ENCODE measurements around the gene B9D2. TPM values are rescaled to one million over a fixed set of nuclear protein-coding genes. Genes with fewer than 3 reads are reported as not detected.
"Not testable (repeated sequence)": the region's sequence is repeated elsewhere in the genome, so short reads cannot be mapped to it uniquely, and the experiment has no call there.

The B9D2 gene
- polyA plus RNA-seq (ENCODE audit: insufficient read length in 4 of 4), result 10 to 100 TPM in 1 of 4 donors, 1 to 10 TPM in 3; 4.7 to 11.0 (median 7.0) TPM

GRCh38 chr19:41363753-41364523 lies at the start of gene B9D2:
TSS of gene B9D2 (minus strand) at chr19:41364149. CDS start at chr19:41363519, 630 bp downstream.
- peak; percentile 96 to 97 (median 97) for DNase-seq (ENCODE audit: low read depth in 4 of 4, low spot score in 3 of 4)

DNA sequence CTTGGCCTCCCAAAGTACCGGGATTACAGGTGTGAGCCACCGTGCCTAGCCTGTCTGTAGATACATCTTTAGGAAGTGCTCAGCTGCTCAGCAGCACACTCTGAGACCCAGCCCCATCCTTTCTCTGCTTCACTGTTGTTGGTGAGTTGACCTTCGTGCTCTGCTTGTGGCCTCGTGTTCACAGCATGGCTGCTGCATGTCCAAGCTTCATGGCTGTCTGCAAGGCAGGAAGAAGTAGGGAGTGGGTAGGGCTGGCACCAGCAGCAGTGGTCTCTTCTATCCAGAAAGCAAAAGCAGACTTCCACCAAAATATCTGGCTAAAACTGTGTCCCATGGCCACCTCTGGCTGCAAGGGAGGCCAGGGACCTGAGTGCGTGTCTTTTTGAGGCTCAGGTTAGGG lies 49.0 kb upstream of the B9D2 start:
- DNase-seq (ENCODE audit: low read depth in 4 of 4, low spot score in 3 of 4), result no peak

GRCh38 chr19:41411968-41412265 lies 48.0 kb upstream of the B9D2 start:
- no peak for DNase-seq (ENCODE audit: low read depth in 4 of 4, low spot score in 3 of 4)

GRCh38 chr19:41411100-41411967 lies 47.4 kb upstream of the B9D2 start:
- DNase-seq (ENCODE audit: low read depth in 4 of 4, low spot score in 3 of 4), result no peak

DNA sequence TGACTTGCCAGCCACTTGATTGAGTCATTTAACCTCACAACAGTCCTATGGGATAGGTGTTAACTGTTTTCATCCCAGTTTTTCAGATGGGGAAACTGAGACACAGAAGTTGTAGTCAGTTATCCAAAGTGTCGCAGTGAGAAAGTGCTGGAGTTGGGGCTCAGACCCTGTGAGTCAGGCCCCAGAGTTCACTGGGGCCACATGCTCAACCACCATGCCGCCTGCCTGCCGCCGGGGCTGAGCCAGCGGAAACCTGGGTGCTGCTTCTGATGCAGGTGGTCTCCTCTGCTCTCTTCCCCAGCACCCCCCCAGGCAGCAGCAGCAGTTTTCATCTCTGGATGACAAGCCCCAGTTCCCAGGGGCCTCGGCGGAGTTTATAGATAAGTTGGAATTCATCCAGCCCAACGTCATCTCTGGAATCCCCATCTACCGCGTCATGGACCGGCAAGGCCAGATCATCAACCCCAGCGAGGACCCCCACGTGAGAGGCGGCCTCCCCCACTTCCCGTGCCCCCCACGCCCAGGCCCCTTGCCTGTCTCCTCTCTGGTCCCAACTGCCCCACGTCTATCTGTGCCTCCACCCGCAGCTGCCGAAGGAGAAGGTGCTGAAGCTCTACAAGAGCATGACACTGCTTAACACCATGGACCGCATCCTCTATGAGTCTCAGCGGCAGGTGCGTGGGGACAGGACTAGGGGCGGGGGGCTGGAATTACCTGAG lies 46.5 kb upstream of the B9D2 start:
- DNase-seq (ENCODE audit: low read depth in 4 of 4, low spot score in 3 of 4), result no peak

- no peak for DNase-seq (ENCODE audit: low read depth in 4 of 4, low spot score in 3 of 4)
Measured at GRCh38 chr19:41409288-41409687, 45.3 kb upstream of the B9D2 start.

DNA sequence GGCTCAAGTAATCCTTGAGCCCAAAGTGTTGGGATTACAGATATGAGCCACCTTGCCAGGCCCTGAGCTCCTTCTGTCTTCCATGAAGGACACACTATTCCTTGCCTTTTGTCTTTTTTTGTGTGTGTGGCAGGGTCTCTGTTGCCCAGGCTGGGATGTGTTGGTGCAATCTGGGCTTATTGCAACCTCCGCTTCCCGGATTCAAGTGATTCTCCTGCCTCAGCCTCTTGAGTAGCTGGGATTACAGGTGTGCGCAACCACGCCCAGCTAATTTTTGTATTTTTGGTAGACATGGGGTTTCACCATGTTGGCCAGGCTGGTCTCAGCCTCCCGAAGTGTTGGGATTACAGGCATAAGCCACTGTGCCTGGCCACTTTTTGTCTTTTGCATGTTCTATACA lies 44.9 kb upstream of the B9D2 start:
- DNase-seq (ENCODE audit: low read depth in 4 of 4, low spot score in 3 of 4), result not testable (repeated sequence)

DNA sequence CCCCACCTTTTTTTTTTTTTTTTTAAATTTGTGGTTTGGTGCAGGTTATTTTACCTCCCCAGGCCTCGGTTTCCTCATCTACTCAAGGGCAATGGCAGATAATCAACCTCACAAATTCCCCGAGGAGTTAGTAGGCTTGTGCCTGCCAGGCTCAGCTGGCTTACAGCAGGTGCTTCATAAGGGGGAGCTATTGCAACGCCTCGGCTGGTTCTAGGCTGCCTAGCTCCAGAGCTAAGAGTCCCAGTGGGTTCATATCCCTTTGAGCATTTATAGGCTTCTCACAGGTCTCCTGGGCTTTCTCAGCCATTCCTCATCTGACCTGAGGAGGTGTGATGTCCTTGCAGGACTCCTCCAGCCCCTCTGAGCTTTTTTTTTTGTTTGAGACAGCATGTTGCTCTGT lies 44.3 kb upstream of the B9D2 start:
- DNase-seq (ENCODE audit: low read depth in 4 of 4, low spot score in 3 of 4), result no peak

GRCh38 chr19:41407271-41407670 lies 43.3 kb upstream of the B9D2 start:
- no peak for DNase-seq (ENCODE audit: low read depth in 4 of 4, low spot score in 3 of 4)

DNA sequence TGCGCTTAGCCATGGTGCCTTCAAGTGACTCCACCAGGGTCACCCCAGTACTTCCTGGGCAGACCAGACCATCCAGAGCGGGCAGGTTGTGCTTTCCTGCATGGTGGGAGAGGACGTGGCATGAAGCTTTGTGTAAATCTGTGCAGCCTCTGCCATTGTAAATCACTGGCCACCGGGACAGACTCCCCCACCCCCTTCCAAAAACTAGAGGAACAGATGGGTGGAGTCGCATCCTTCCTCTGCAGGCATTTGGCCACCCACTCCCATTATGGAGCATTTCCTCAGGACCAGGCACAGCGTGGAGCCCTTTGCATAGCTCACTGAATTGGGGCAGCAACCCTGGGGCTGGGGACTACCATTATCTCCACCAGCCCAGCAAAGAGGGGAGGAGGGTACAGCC lies 41.8 kb upstream of the B9D2 start:
- DNase-seq (ENCODE audit: low read depth in 4 of 4, low spot score in 3 of 4), result no peak

- no peak for DNase-seq (ENCODE audit: low read depth in 4 of 4, low spot score in 3 of 4)
Measured at GRCh38 chr19:41403181-41403970, 39.4 kb upstream of the B9D2 start.

- no peak for DNase-seq (ENCODE audit: low read depth in 4 of 4, low spot score in 3 of 4)
Measured at GRCh38 chr19:41402010-41402409, 38.1 kb upstream of the B9D2 start.

GRCh38 chr19:41401483-41401882 lies 37.5 kb upstream of the B9D2 start:
- DNase-seq (ENCODE audit: low read depth in 4 of 4, low spot score in 3 of 4), result no peak

- no peak for DNase-seq (ENCODE audit: low read depth in 4 of 4, low spot score in 3 of 4)
Measured at GRCh38 chr19:41399525-41399924, 35.6 kb upstream of the B9D2 start.

- no peak for DNase-seq (ENCODE audit: low read depth in 4 of 4, low spot score in 3 of 4)
Measured at GRCh38 chr19:41399091-41399490, 35.1 kb upstream of the B9D2 start.

GRCh38 chr19:41398598-41398997 lies 34.6 kb upstream of the B9D2 start:
- DNase-seq (ENCODE audit: low read depth in 4 of 4, low spot score in 3 of 4), result no peak

DNA sequence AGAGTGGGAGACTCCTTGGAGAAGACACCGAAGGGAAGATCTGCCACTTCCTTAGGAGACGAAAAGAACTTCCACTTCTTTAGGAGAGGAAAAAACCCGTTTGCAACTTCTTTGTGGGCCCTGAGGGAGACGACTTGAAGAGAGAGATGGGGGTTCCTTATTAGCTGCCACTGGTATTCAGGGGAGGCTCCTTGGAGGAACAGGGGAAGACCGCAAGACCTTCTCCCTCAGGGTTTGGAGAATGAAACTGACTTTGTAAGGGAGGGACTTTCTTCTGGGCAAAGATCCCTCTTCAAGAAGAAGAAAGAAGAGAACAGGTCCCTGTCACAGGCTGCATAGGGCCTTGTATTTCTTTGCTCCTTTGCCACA lies 34.1 kb upstream of the B9D2 start:
- no peak for DNase-seq (ENCODE audit: low read depth in 4 of 4, low spot score in 3 of 4)

- DNase-seq (ENCODE audit: low read depth in 4 of 4, low spot score in 3 of 4), result peak; percentile 98 to 100 (median 100)
Measured at GRCh38 chr19:41397086-41398049, 33.4 kb upstream of the B9D2 start, which contains the start of the genes BCKDHA and EXOSC5. TSS of gene BCKDHA (plus strand) at chr19:41397818. CDS start at chr19:41397828, 10 bp downstream. TSS of gene EXOSC5 (minus strand) at chr19:41397359. CDS start at chr19:41397328, 31 bp downstream.

DNA sequence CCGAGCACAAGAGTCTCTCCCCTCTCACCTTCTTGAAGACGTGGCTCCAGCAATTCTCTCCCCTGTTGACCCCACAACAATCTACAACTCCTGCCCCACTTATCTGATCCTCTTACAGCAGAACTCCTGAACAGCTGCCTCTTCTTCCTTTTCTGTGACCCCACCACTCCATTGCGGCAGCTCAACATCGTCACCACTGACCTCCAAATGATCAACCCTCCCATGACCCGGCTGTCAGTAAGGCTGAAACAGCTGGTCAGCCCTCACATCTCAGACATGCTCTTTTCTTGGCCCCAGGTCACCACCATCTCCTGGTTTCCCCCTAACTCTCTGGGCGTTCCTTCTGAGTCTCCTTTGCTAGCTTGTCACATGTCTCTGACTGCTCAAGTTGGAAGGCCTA lies 31.4 kb upstream of the B9D2 start:
- no peak for DNase-seq (ENCODE audit: low read depth in 4 of 4, low spot score in 3 of 4)
